ENCODE data around the gene NADSYN1.

DNA sequence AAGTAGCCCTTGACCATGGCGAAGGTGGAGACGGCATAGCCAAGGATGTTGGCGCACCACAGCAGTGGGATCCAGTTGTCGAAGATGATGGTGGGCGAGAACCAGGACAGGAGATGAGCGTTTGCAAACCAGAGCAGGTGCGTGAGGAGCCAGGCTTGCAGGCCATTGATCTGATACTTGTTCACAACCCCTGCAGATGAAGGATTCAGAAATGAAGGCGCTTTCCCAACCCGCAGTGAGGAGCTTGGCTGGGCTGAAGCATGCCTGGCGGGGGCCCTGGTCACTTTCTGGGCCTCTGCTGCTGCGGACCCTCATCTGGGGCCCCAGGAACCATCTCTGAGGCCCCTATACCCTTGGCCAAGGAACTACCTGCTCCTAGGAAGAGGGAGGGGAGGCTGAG lies 11.8 kb upstream of the NADSYN1 start:
- TF ChIP-seq, protein P1, sequence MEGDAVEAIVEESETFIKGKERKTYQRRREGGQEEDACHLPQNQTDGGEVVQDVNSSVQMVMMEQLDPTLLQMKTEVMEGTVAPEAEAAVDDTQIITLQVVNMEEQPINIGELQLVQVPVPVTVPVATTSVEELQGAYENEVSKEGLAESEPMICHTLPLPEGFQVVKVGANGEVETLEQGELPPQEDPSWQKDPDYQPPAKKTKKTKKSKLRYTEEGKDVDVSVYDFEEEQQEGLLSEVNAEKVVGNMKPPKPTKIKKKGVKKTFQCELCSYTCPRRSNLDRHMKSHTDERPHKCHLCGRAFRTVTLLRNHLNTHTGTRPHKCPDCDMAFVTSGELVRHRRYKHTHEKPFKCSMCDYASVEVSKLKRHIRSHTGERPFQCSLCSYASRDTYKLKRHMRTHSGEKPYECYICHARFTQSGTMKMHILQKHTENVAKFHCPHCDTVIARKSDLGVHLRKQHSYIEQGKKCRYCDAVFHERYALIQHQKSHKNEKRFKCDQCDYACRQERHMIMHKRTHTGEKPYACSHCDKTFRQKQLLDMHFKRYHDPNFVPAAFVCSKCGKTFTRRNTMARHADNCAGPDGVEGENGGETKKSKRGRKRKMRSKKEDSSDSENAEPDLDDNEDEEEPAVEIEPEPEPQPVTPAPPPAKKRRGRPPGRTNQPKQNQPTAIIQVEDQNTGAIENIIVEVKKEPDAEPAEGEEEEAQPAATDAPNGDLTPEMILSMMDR (IDR thresholded peaks at IDR 0.05; ENCODE audit: low read depth, low read length, poor library complexity, severe bottlenecking): no peak
- TF ChIP-seq EZH2phosphoT487 (IDR thresholded peaks at IDR 0.05; ENCODE audit: borderline replicate concordance, low read length): no peak

Measured in DOHH2 (cell line).